K562 (cell line): ENCODE measurements around the gene ACHE. TPM values are rescaled to one million over a fixed set of nuclear protein-coding genes. Genes with fewer than 3 reads are reported as not detected.

Source experiments
- CCNT2 ChIP-seq: IDR thresholded peaks from 2 replicates; pipeline ENCODE4 v1.6.1; 2011; ENCODE audit warnings: borderline replicate concordance, low read depth, mild to moderate bottlenecking, moderate library complexity, mixed read lengths, low read length; ENCODE audit not compliant: insufficient read length; ENCODE audit errors: extremely low read depth
- EP300 ChIP-seq: IDR thresholded peaks from 2 replicates; pipeline ENCODE4 v1.6.1; 2012; ENCODE audit warnings: low read length, improper control_type of control experiment
- ESRRB ChIP-seq: fragments of 250-450 bp; sonication (Bioruptor Pico); IDR thresholded peaks from 2 replicates; pipeline ENCODE4 v1.5.0; 2020; ENCODE audit warnings: mild to moderate bottlenecking, moderate library complexity, borderline replicate concordance
- GABPB1 ChIP-seq: sonication (generic); formaldehyde crosslinking; IDR thresholded peaks from 2 replicates; pipeline ENCODE4 v1.8.0; 2022; ENCODE audit warnings: mild to moderate bottlenecking, missing genetic modification reagents
- GATA2 ChIP-seq: sonication (generic); formaldehyde crosslinking; IDR thresholded peaks from 2 replicates; pipeline ENCODE4 v1.4.0; 2020; ENCODE audit warnings: mild to moderate bottlenecking, missing genetic modification reagents
- KAT7 ChIP-seq: sonication (generic); formaldehyde crosslinking; IDR thresholded peaks from 2 replicates; pipeline ENCODE4 v1.8.0; 2022; ENCODE audit warnings: missing genetic modification reagents, mild to moderate bottlenecking, borderline replicate concordance
- LEF1 ChIP-seq: fragments of 450-650 bp; IDR thresholded peaks from 2 replicates; pipeline ENCODE4 v1.6.1; 2016; ENCODE audit warnings: mild to moderate bottlenecking
- MCM2 ChIP-seq: fragments of 450-650 bp; IDR thresholded peaks from 2 replicates; pipeline ENCODE4 v1.6.1; 2017; ENCODE audit warnings: low read depth, mild to moderate bottlenecking
- MTF1 ChIP-seq: fragments of 250-450 bp; sonication (Bioruptor Pico); IDR thresholded peaks from 2 replicates; pipeline ENCODE4 v1.9.0; 2021; ENCODE audit warnings: moderate library complexity, mild to moderate bottlenecking, inconsistent platforms, borderline replicate concordance
- SIN3A ChIP-seq, 2 experiments: fragments of 150-350 bp in 1 of 2; IDR thresholded peaks; 2 replicates each; pipeline ENCODE4 v1.6.1; 2011 to 2016; ENCODE audit warnings: borderline replicate concordance in 2 of 2, low read depth in 2 of 2, low read length in 2 of 2, mild to moderate bottlenecking in 2 of 2, moderate library complexity in 2 of 2; ENCODE audit not compliant: control insufficient read depth in 1 of 2
- SMAD4 ChIP-seq: fragments of 250-450 bp; sonication (Bioruptor Pico); conservative IDR thresholded peaks from 2 replicates; pipeline ENCODE4 v1.8.0; 2021; ENCODE audit warnings: inconsistent platforms, mild to moderate bottlenecking, moderate library complexity
- XRCC5 ChIP-seq: fragments of 200-400 bp; formaldehyde crosslinking; IDR thresholded peaks from 2 replicates; pipeline ENCODE4 v1.6.1; 2017; ENCODE audit warnings: low read depth, mild to moderate bottlenecking, low read length
- ZNF12 ChIP-seq: sonication (generic); formaldehyde crosslinking; IDR thresholded peaks from 2 replicates; pipeline ENCODE4 v1.4.0; 2020; ENCODE audit warnings: mild to moderate bottlenecking, missing genetic modification reagents
- ZNF24 ChIP-seq: fragments of 450-650 bp; IDR thresholded peaks from 2 replicates; pipeline ENCODE4 v1.6.1; 2016
- ZNF408 ChIP-seq: fragments of 250-450 bp; sonication (Bioruptor Pico); IDR thresholded peaks from 2 replicates; pipeline ENCODE4 v1.4.0; 2020; ENCODE audit warnings: low read depth, mild to moderate bottlenecking, moderate library complexity
- ZNF449 ChIP-seq: fragments of 250-450 bp; sonication (Bioruptor Pico); IDR thresholded peaks from 2 replicates; pipeline ENCODE4 v1.8.0; 2022; ENCODE audit warnings: moderate library complexity, mild to moderate bottlenecking, inconsistent platforms
- ZNF79 ChIP-seq: fragments of 250-450 bp; sonication (Bioruptor Pico); IDR thresholded peaks from 2 replicates; pipeline ENCODE4 v1.4.0; 2020; ENCODE audit warnings: low read depth, mild to moderate bottlenecking, moderate library complexity
- polyA plus RNA-seq, 8 experiments: library from polyadenylated mRNA; depleted of rRNA in 4 of 8; stranded (reverse) in 5 of 8; unstranded in 3 of 8; fragments of >200 nt; fragmentation: Nextera tagmentation in 2 of 8; fragmentation: Illumina TruSeq in 1 of 8; extraction: Ambion mirVana in 2 of 8; extraction: Trizol in 1 of 8; gene quantifications; 2 replicates each; pipeline versions ENCODE4 v1.2.1 to v1.2.3, GENCODE V29; 2011 to 2014; ENCODE audit warnings: inconsistent platforms in 1 of 8, missing spikeins in 1 of 8
- total RNA-seq, 7 experiments: library from RNA; depleted of rRNA in 6 of 7; stranded (reverse); fragments of >200 nt in 6 of 7; fragmentation: Illumina TruSeq in 2 of 7; extraction: Trizol in 2 of 7; gene quantifications; 2 replicates each; pipeline versions ENCODE4 v1.2.1 to v1.2.3, GENCODE V29; 2011 to 2021; ENCODE audit warnings: low replicate concordance in 1 of 7
- TF ChIP-seq, protein P1 (sequence below): fragments of 200-800 bp; sonication (Bioruptor generic); IDR thresholded peaks from 2 replicates; pipeline ENCODE4 v1.6.1; 2017; ENCODE audit warnings: missing genetic modification characterization, missing compliant biosample characterization
- TF ChIP-seq, protein P2 (sequence below): fragments of 250-450 bp; sonication (Bioruptor Pico); IDR thresholded peaks from 2 replicates; pipeline ENCODE4 v1.5.0; 2021; ENCODE audit warnings: mild to moderate bottlenecking, moderate library complexity
- TF ChIP-seq, protein P3 (sequence below): fragments of 450-650 bp; IDR thresholded peaks from 2 replicates; pipeline ENCODE4 v1.6.1; 2016; ENCODE audit warnings: low read depth, mild to moderate bottlenecking, moderate library complexity

The ACHE gene
- total and polyA plus RNA-seq, 9 of the 15 experiments (the other 6 are each of a cell fraction or from before 2014, with no cell fraction given): 0.04 to 8.8 (median 1.9) TPM

- TF ChIP-seq, protein P1, sequence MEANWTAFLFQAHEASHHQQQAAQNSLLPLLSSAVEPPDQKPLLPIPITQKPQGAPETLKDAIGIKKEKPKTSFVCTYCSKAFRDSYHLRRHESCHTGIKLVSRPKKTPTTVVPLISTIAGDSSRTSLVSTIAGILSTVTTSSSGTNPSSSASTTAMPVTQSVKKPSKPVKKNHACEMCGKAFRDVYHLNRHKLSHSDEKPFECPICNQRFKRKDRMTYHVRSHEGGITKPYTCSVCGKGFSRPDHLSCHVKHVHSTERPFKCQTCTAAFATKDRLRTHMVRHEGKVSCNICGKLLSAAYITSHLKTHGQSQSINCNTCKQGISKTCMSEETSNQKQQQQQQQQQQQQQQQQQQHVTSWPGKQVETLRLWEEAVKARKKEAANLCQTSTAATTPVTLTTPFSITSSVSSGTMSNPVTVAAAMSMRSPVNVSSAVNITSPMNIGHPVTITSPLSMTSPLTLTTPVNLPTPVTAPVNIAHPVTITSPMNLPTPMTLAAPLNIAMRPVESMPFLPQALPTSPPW: peak; percentile 69
- TF ChIP-seq, protein P2, sequence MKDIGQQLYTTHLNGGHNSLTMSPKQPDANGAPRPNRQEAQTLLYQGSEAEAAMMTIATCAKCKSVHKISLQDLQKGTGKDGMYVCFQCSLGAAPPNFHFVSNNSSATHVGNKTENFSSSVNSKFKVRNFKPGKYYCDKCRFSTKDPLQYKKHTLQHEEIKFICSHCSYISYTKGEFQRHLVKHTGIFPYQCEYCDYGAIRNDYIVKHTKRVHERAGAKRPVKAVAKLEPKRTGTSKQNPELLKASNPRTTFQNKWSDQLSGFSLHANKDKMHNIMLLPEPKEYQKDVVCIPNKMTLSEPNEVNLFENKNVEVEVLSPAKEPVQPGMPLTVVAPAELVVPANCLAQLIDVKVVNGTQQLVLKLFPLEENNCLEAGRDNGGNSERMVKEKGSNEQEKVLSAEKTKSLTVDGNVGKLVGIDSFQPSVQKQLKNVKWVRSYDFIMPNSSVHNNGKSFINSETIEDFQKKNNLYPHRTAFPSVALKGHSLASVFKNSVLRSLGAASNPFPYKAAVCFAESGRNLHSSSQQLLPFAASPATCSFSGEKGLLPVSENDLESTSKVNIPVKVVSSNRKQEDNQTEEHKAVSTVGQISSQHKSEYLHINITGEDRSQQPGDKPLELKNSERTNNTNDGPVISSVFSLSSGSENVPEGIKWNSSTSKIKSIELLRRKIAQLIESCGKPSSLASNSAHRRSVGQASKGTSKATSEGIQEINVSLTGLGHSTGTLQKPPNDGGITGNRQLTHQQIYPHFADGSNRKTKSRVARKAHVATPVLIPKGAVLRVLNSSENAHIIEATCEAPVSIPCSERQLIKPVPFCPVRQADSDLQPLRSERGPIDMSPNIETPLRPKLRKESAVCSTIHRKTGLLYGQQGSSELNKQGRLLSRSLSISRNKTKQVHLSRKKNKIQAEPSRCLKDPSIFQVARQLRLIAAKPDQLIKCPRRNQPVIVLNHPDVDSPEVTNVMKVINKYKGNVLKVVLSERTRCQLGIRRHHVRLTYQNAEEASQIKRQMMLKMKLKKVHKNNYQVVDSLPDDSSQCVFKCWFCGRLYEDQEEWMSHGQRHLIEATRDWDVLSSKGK: no peak
- peak; percentile 56 for TF ChIP-seq EP300
- peak; percentile 100 for TF ChIP-seq KAT7 (CRISPR knock-in tag)
- TF ChIP-seq ZNF24: no peak
- TF ChIP-seq SMAD4 (CRISPR knock-in tag): peak; percentile 81
- peak in 1 of 2 experiments; percentile 75; a peak in 2 of 4 replicates for TF ChIP-seq SIN3A (IDR thresholded peaks at IDR 0.05; ENCODE audit: borderline replicate concordance in 2 of 2, control insufficient read depth in 1 of 2, low read depth in 2 of 2, low read length in 2 of 2)
- peak; percentile 72 for TF ChIP-seq CCNT2
- TF ChIP-seq ZNF79 (CRISPR knock-in tag): no peak
- peak; percentile 30; the same call in 1 of the 2 replicates for TF ChIP-seq LEF1
- no peak; the same call in 1 of the 2 replicates for TF ChIP-seq XRCC5
- no peak for TF ChIP-seq MCM2
- no peak for TF ChIP-seq GATA2 (CRISPR knock-in tag)
- TF ChIP-seq ZNF408: no peak
- TF ChIP-seq, protein P3, sequence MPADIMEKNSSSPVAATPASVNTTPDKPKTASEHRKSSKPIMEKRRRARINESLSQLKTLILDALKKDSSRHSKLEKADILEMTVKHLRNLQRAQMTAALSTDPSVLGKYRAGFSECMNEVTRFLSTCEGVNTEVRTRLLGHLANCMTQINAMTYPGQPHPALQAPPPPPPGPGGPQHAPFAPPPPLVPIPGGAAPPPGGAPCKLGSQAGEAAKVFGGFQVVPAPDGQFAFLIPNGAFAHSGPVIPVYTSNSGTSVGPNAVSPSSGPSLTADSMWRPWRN: no peak
- TF ChIP-seq MTF1: no peak
- 0 out of 2 replicates have a peak, but pooled peaks have one; percentile 83 for TF ChIP-seq ESRRB (CRISPR knock-in tag)
- peak; percentile 91 for TF ChIP-seq GABPB1 (CRISPR knock-in tag)
- peak; percentile 77; the same call in 1 of the 2 replicates for TF ChIP-seq ZNF449 (CRISPR knock-in tag)
- peak; percentile 26; the same call in 1 of the 2 replicates for TF ChIP-seq ZNF12 (CRISPR knock-in tag)
These were observed 20.9 kb downstream of the ACHE start, which contains the start of gene SRRT (continued) for GRCh38 chr7:100874577-100875355.
